AG04450 (cell line): ENCODE measurements around the gene COL27A1. TPM values are rescaled to one million over a fixed set of nuclear protein-coding genes. Genes with fewer than 3 reads are reported as not detected.

ENCODE experiments used
- CTCF ChIA-PET: fragments of 300-600, 350-600 bp; formaldehyde crosslinking; extraction: SDS; loops from one replicate; lab custom pipeline; 2022; ENCODE audit warnings: antibody characterized with exemption, inconsistent platforms; lab: Charles Lee
- POLR2A ChIA-PET: fragments of 350-600 bp; formaldehyde crosslinking; extraction: SDS; loops from one replicate; lab custom pipeline; 2021; ENCODE audit warnings: antibody characterized with exemption, inconsistent platforms; lab: Yijun Ruan, JAX
- DNase-seq: peaks from one replicate; pipeline ENCODE4 v3.0.0-alpha.2; 2011; ENCODE audit warnings: low read depth, low spot score
- H3K27ac ChIP-seq: one replicate; pipeline ENCODE4 v1.5.1; 2012; ENCODE audit warnings: low read depth, low read length, control low read depth
- H3K27me3 ChIP-seq: one replicate; pipeline ENCODE4 v1.6.0; 2012; ENCODE audit warnings: low read length; ENCODE audit not compliant: control insufficient read depth, insufficient read depth
- H3K4me3 ChIP-seq: 2 replicates; pipeline ENCODE4 v1.5.1; 2011; ENCODE audit warnings: mild to moderate bottlenecking, low read depth, low read length, control low read depth
- H3K9me3 ChIP-seq: 2 replicates; pipeline ENCODE4 v1.5.1; 2012; ENCODE audit warnings: low read length; ENCODE audit not compliant: control insufficient read depth, insufficient read depth
- polyA plus RNA-seq: library from polyadenylated mRNA; depleted of rRNA; stranded (reverse); fragments of >200 nt; gene quantifications from 2 replicates; pipeline ENCODE4 v1.2.3, GENCODE V29; 2011
- TF ChIP-seq, protein P1 (sequence below): IDR thresholded peaks from 2 replicates; pipeline ENCODE4 v1.5.1; 2011; ENCODE audit warnings: low read depth, low read length, control low read depth, inconsistent platforms

Gene COL27A1
- polyA plus RNA-seq, 1 experiment, result 8.5 TPM

DNA sequence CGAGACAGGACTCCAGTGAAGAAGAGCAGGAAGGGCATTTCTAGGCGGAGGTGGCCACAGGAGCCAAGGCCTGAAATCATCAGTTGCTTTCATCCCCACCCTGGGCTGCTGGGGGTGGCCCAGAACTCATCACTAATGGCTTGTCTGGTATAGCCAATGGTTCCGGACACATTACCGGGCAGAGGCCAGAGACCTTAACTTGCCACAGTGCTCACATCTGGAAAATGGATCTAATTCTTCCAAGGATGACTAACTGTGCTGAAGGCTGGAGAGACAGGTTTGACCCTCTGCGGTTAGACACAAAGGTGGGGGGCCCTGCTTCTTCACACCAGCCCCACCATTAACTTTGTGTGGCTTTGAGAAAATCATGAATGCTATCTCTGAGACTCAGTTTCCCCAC, 6.2 kb upstream of the COL27A1 start:
- H3K4me3 ChIP-seq, result no peak overlapping the region
- no peak overlapping the region for H3K27ac ChIP-seq
- ChIA-PET CTCF (interaction anchor here (1.2 kb wide), 1 partner anchor 41 kb away, joined by 3 read pairs; no protein-coding TSS in a partner anchor), POLR2A (no interaction called here)
- H3K9me3 ChIP-seq, result no peaks in the 10 kb centered on the region
- H3K27me3 ChIP-seq, result peaks cover 39% of the 10 kb centered on the region
- no peak for DNase-seq
- TF ChIP-seq, protein P1, sequence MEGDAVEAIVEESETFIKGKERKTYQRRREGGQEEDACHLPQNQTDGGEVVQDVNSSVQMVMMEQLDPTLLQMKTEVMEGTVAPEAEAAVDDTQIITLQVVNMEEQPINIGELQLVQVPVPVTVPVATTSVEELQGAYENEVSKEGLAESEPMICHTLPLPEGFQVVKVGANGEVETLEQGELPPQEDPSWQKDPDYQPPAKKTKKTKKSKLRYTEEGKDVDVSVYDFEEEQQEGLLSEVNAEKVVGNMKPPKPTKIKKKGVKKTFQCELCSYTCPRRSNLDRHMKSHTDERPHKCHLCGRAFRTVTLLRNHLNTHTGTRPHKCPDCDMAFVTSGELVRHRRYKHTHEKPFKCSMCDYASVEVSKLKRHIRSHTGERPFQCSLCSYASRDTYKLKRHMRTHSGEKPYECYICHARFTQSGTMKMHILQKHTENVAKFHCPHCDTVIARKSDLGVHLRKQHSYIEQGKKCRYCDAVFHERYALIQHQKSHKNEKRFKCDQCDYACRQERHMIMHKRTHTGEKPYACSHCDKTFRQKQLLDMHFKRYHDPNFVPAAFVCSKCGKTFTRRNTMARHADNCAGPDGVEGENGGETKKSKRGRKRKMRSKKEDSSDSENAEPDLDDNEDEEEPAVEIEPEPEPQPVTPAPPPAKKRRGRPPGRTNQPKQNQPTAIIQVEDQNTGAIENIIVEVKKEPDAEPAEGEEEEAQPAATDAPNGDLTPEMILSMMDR, result no peak

DNA sequence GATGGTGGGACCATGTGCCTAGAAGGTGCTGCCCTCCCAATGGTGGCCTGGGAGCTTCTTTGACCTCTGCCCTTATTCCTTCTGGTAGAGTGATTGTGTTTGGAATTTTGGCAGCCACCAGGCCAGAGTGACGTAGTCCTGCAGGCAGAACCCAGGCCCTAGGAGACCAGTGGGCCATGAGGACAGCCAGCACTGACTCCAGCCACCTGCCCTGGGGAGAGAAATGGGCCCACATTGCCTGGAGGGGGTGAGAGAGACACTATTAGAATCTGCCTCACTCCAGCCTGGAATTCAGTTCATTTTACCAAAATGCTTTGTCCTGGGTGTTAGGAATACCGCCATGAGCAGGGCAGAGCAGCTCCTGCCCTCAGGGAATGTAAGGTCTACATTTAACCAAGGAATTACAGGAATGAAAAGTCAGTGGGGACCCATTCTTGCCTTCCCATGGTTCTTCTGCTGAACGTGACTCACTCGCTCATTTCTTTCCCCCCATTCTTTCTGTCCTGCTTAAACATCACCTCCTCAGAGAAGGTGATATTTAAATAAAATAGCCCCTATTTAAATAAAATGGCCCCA, 5.5 kb upstream of the COL27A1 start:
- no peak overlapping the region for H3K4me3 ChIP-seq
- peaks cover 40% of the 10 kb centered on the region for H3K27me3 ChIP-seq
- ChIA-PET POLR2A (no interaction called here), CTCF (interaction anchor here (1.2 to 3.5 kb wide), 3 partner anchors 42 to 141 kb away, joined by 3 to 11 read pairs (median 4); no protein-coding TSS in a partner anchor)
- TF ChIP-seq, protein P1, result no peak
- DNase-seq, result no peak
- no peak overlapping the region for H3K27ac ChIP-seq
- no peaks in the 10 kb centered on the region for H3K9me3 ChIP-seq

DNA sequence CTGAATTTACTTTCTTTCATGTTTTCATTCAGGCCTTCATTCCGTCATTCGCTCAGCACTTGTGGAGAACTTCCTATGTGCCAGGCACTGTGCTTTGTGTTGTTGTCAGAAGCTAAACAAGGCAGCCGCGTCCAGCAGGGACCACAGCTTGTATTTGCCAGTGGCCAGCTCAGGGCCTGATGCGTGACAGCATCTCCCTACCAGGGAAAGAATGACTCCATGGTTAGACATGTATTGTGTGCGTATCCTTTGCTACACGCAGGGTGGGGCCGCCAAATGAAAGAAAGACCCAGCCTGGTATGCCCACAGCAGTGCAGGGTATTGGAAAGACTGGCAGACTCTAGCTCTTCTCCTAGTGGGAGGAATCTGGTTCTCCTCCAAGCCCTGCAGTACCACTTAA, 4.7 kb upstream of the COL27A1 start:
- ChIA-PET POLR2A (interaction anchor here (0.6 kb wide), 1 partner anchor 461 kb away, joined by 4 read pairs; no protein-coding TSS in a partner anchor), CTCF (interaction anchor here (1.2 to 3.5 kb wide), 4 partner anchors 10 to 140 kb away, joined by 4 to 11 read pairs (median 4); no protein-coding TSS in a partner anchor)
- H3K27me3 ChIP-seq, result peaks cover 34% of the 10 kb centered on the region
- H3K27ac ChIP-seq, result no peak overlapping the region
- H3K4me3 ChIP-seq, result no peak overlapping the region
- no peaks in the 10 kb centered on the region for H3K9me3 ChIP-seq
- TF ChIP-seq, protein P1, result peak; percentile 6; the same call in 1 of the 2 replicates
- DNase-seq, result no peak

DNA sequence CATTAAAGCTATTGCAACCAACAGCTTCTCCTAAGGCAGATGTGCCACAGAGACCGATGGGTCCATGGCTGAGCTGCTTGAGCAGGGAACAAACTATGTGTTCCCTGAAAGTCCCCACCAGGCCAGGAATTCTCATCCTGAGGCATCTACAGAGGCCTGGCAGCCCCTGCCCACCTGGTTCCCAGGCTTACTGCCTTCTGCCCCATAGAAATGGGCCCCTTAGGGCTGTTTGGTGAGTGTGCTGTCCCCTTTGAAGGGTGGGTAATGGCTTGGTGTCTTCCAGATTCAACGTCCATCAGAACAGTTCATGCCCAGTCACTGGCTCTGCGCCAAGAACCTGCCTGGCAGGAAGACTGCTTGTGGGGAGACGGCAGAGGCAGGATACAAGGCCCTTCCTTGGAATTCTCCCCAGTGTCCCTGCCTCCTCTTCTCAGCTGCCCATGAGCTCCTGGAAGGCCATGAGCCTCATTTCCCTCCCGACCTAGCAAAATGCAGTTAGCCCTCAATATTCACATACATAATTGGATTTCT, 3.8 kb upstream of the COL27A1 start:
- Histone ChIP-seq H3K27me3 (peaks cover 28% of the 10 kb centered on the region), H3K9me3 (no peaks in the 10 kb centered on the region), H3K27ac (no peak overlapping the region), H3K4me3 (no peak overlapping the region)
- ChIA-PET POLR2A (interaction anchor here (0.6 kb wide), 1 partner anchor 461 kb away, joined by 4 read pairs; no protein-coding TSS in a partner anchor), CTCF (interaction anchor here (0.6 to 3.5 kb wide), 5 partner anchors 11 to 140 kb away, joined by 3 to 11 read pairs (median 4); no protein-coding TSS in a partner anchor)
- TF ChIP-seq, protein P1, result no peak
- no peak for DNase-seq
